HepG2 (cell line): Measurements from ENCODE around the gene MBOAT7. TPM values are rescaled to one million over a fixed set of nuclear protein-coding genes. Genes with fewer than 3 reads are reported as not detected.

Experiments used
- HIVEP1 ChIP-seq: sonication (generic); formaldehyde crosslinking; IDR thresholded peaks from 2 replicates; pipeline ENCODE4 v1.4.0; 2020; ENCODE audit warnings: mild to moderate bottlenecking, missing genetic modification reagents
- HNF1A ChIP-seq, 2 experiments: sonication (generic) in 1 of 2; formaldehyde crosslinking in 1 of 2; IDR thresholded peaks; 2 replicates each; pipeline versions ENCODE4 v1.4.0 to v1.6.1; 2016 to 2020; ENCODE audit warnings: borderline replicate concordance in 1 of 2, low read depth in 1 of 2, mild to moderate bottlenecking in 1 of 2, missing genetic modification reagents in 1 of 2
- MTERF4 ChIP-seq: sonication (generic); formaldehyde crosslinking; IDR thresholded peaks from 2 replicates; pipeline ENCODE4 v1.8.0; 2023; ENCODE audit warnings: mild to moderate bottlenecking, missing genetic modification reagents
- MXD4 ChIP-seq: IDR thresholded peaks from 2 replicates; pipeline ENCODE4 v1.6.1; 2016; ENCODE audit warnings: mild to moderate bottlenecking, missing biosample characterization, missing genetic modification reagents
- MYPOP ChIP-seq: sonication (generic); formaldehyde crosslinking; IDR thresholded peaks from 2 replicates; pipeline ENCODE4 v1.8.1; 2023; ENCODE audit warnings: mild to moderate bottlenecking, moderate library complexity, missing genetic modification reagents
- NR2C2 ChIP-seq: sonication (generic); formaldehyde crosslinking; IDR thresholded peaks from 2 replicates; pipeline ENCODE4 v1.4.0; 2020; ENCODE audit warnings: missing genetic modification reagents, mild to moderate bottlenecking, moderate library complexity, borderline replicate concordance
- PAX8 ChIP-seq: sonication (generic); formaldehyde crosslinking; IDR thresholded peaks from 2 replicates; pipeline ENCODE4 v1.8.0; 2022; ENCODE audit warnings: mild to moderate bottlenecking, missing genetic modification reagents, borderline replicate concordance
- PHF20 ChIP-seq: sonication (generic); formaldehyde crosslinking; IDR thresholded peaks from 2 replicates; pipeline ENCODE4 v1.5.0; 2020; ENCODE audit warnings: mild to moderate bottlenecking, missing genetic modification reagents
- SIN3A ChIP-seq: IDR thresholded peaks from 2 replicates; pipeline ENCODE4 v1.6.1; 2011; ENCODE audit warnings: low read depth, mild to moderate bottlenecking, control low read depth, low read length, borderline replicate concordance
- SRSF4 ChIP-seq: fragments of 200-400 bp; formaldehyde crosslinking; IDR thresholded peaks from one replicate; pipeline ENCODE4 v1.6.1; 2018; ENCODE audit warnings: mild to moderate bottlenecking, low read depth, low read length, moderate library complexity; ENCODE audit not compliant: poor library complexity, severe bottlenecking
- TEAD2 ChIP-seq: sonication (generic); formaldehyde crosslinking; IDR thresholded peaks from 2 replicates; pipeline ENCODE4 v1.9.0; 2021; ENCODE audit warnings: missing genetic modification reagents
- THAP11 ChIP-seq: IDR thresholded peaks from 2 replicates; pipeline ENCODE4 v1.6.1; 2016; ENCODE audit warnings: missing biosample characterization, missing genetic modification reagents
- XRCC5 ChIP-seq: fragments of 200-400 bp; formaldehyde crosslinking; optimal IDR thresholded peaks from 2 replicates; pipeline ENCODE3; 2017; ENCODE audit warnings: mild to moderate bottlenecking, low read length
- ZFYVE20 ChIP-seq: sonication (generic); formaldehyde crosslinking; IDR thresholded peaks from 2 replicates; pipeline ENCODE4 v1.8.0; 2023; ENCODE audit warnings: low read depth, mild to moderate bottlenecking, moderate library complexity, missing genetic modification reagents, borderline replicate concordance
- ZNF563 ChIP-seq: sonication (generic); formaldehyde crosslinking; IDR thresholded peaks from 2 replicates; pipeline ENCODE4 v1.8.0; 2022; ENCODE audit warnings: mild to moderate bottlenecking, moderate library complexity, missing genetic modification reagents
- ZNF569 ChIP-seq: sonication (generic); formaldehyde crosslinking; IDR thresholded peaks from 2 replicates; pipeline ENCODE4 v1.5.0; 2020; ENCODE audit warnings: mild to moderate bottlenecking, missing genetic modification reagents, moderate library complexity, borderline replicate concordance
- ZNF607 ChIP-seq: sonication (generic); formaldehyde crosslinking; IDR thresholded peaks from 2 replicates; pipeline ENCODE4 v1.5.1; 2020; ENCODE audit warnings: missing genetic modification reagents, mild to moderate bottlenecking, borderline replicate concordance
- ZNF704 ChIP-seq: sonication (generic); formaldehyde crosslinking; IDR thresholded peaks from 2 replicates; pipeline ENCODE4 v1.8.1; 2023; ENCODE audit warnings: mild to moderate bottlenecking, inconsistent platforms, moderate library complexity, missing genetic modification reagents, borderline replicate concordance
- ZNF747 ChIP-seq: sonication (generic); formaldehyde crosslinking; IDR thresholded peaks from 2 replicates; pipeline ENCODE4 v1.8.1; 2023; ENCODE audit warnings: missing genetic modification reagents, mild to moderate bottlenecking, borderline replicate concordance
- ZSCAN31 ChIP-seq: sonication (generic); formaldehyde crosslinking; IDR thresholded peaks from 2 replicates; pipeline ENCODE4 v1.5.0; 2020; ENCODE audit warnings: low read depth, mild to moderate bottlenecking, missing genetic modification reagents
- polyA plus RNA-seq, 8 experiments: library from polyadenylated mRNA; depleted of rRNA in 3 of 8; stranded (reverse) in 7 of 8; unstranded in 1 of 8; fragments of >200 nt; fragmentation: Illumina TruSeq in 4 of 8; extraction: Trizol in 4 of 8; gene quantifications; 2 replicates each; pipeline versions ENCODE4 v1.2.1 to v1.2.3, GENCODE V29; 2011 to 2016; ENCODE audit warnings: low read depth in 4 of 8, missing spikeins in 1 of 8, mixed read lengths in 1 of 8; ENCODE audit not compliant: insufficient read depth in 1 of 8
- total RNA-seq, 5 experiments: library from RNA; depleted of rRNA; stranded (reverse); fragments of >200 nt; fragmentation: Illumina TruSeq; extraction: Trizol; gene quantifications; 2 replicates each; pipeline ENCODE4 v1.2.3, GENCODE V29; 2016; ENCODE audit warnings: low read depth in 1 of 5
- TF ChIP-seq, protein P1 (sequence below): IDR thresholded peaks from 2 replicates; pipeline ENCODE4 v1.6.1; 2016; ENCODE audit warnings: missing genetic modification reagents, missing compliant biosample characterization

The MBOAT7 gene
- total and polyA plus RNA-seq, 2 of the 13 experiments (the other 11 are each of a cell fraction or from before 2014, with no cell fraction given), result 22.2 to 25.5 TPM

DNA sequence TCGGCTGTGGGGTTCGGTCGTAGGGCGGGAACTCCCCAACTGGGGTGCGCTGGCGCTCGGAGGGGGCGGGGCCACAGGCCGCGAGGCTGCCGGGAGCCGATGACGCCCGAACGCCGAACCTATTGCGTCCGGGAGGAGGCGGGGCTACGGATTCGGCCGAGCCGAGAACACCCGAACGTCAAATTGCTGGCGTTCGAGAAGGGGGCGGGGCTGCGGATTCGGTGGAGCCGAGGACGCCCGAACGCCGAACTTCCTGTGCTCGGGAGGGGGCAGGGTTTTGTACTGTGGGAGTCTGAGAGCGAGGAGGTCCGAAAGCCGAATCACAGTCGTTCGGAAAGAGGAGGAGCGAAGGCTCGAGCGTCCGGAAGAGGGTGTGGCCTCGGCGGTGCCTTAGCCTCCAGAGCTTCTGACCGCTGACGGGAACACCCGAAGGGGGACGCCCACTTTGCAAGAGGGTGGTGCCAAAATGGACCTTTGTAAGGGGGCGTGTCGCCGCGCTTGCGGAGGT, 1.2 kb upstream of the MBOAT7 start (continued):
- TF ChIP-seq ZNF563 (CRISPR knock-in tag) (0 out of 2 replicates have a peak, but pooled peaks have one; percentile 44), HIVEP1 (CRISPR knock-in tag) (0 out of 2 replicates have a peak, but pooled peaks have one; percentile 56), ZNF704 (CRISPR knock-in tag) (0 out of 2 replicates have a peak, but pooled peaks have one; percentile 36), THAP11 (CRISPR knock-in tag) (peak; percentile 54), SIN3A (peak; percentile 65; the same call in 1 of the 2 replicates), MYPOP (CRISPR knock-in tag) (0 out of 2 replicates have a peak, but pooled peaks have one; percentile 53), PHF20 (CRISPR knock-in tag) (peak; percentile 37; the same call in 1 of the 2 replicates), NR2C2 (CRISPR knock-in tag) (0 out of 2 replicates have a peak, but pooled peaks have one; percentile 32), HNF1A (IDR thresholded peaks at IDR 0.05; ENCODE audit: low read depth) (no peak), HNF1A (CRISPR knock-in tag; IDR thresholded peaks at IDR 0.05; ENCODE audit: borderline replicate concordance) (0 out of 2 replicates have a peak, but pooled peaks have one; percentile 39), ZNF607 (0 out of 2 replicates have a peak, but pooled peaks have one; percentile 12), ZNF747 (CRISPR knock-in tag) (peak; percentile 1; the same call in 1 of the 2 replicates), ZFYVE20 (CRISPR knock-in tag) (no peak), SRSF4 (no peak), ZNF569 (CRISPR knock-in tag) (no peak), ZSCAN31 (CRISPR knock-in tag) (peak; percentile 84), MXD4 (0 out of 2 replicates have a peak, but pooled peaks have one; percentile 9), XRCC5 (peak; percentile 16), TEAD2 (CRISPR knock-in tag) (no peak), MTERF4 (CRISPR knock-in tag) (no peak), PAX8 (CRISPR knock-in tag) (no peak)
- TF ChIP-seq, protein P1, sequence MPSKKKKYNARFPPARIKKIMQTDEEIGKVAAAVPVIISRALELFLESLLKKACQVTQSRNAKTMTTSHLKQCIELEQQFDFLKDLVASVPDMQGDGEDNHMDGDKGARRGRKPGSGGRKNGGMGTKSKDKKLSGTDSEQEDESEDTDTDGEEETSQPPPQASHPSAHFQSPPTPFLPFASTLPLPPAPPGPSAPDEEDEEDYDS (CRISPR knock-in tag), result no peak
